Activated CD4-positive, alpha-beta T cell treated with anti-CD3 and anti-CD28 coated beads, Interleukin-2, amount 10 ng/mL, durations not matched to agents 7 days and 5 days (primary cell): ENCODE measurements around the gene GLMP. TPM values are rescaled to one million over a fixed set of nuclear protein-coding genes. Genes with fewer than 3 reads are reported as not detected.
A peak's percentile ranks its signal among the peaks of the same experiment; 100 is the strongest.

ENCODE experiments used
- CTCF ChIA-PET: fragments of 350-600 bp; sonication (Branson Sonifier 250); formaldehyde crosslinking; loops from one replicate; lab custom pipeline; 2021; ENCODE audit warnings: antibody characterized with exemption; lab: Charles Lee
- POLR2A ChIA-PET: fragments of 350-600 bp; sonication (Branson Sonifier 250); formaldehyde crosslinking; loops from one replicate; lab custom pipeline; 2021; ENCODE audit warnings: antibody characterized with exemption; lab: Charles Lee
- DNase-seq: peaks from one replicate; pipeline ENCODE4 v3.0.0-alpha.2; 2020
- H3K27ac Mint-ChIP-seq: one replicate; pipeline ENCODE4 v1.8.0; 2021; ENCODE audit warnings: mild to moderate bottlenecking, moderate library complexity, mixed read lengths
- H3K27me3 Mint-ChIP-seq: one replicate; pipeline ENCODE4 v1.8.0; 2021; ENCODE audit warnings: mixed read lengths
- H3K36me3 Mint-ChIP-seq: one replicate; pipeline ENCODE4 v1.8.0; 2021; ENCODE audit warnings: low read depth, mixed read lengths
- H3K4me1 Mint-ChIP-seq: one replicate; pipeline ENCODE4 v1.8.0; 2021; ENCODE audit warnings: mixed read lengths
- H3K4me3 Mint-ChIP-seq: one replicate; pipeline ENCODE4 v1.8.0; 2021; ENCODE audit warnings: mild to moderate bottlenecking, moderate library complexity, mixed read lengths
- H3K9me3 Mint-ChIP-seq: one replicate; pipeline ENCODE4 v1.8.0; 2021; ENCODE audit warnings: mixed read lengths
- total RNA-seq, 2 experiments: library from RNA; stranded (reverse); gene quantifications; one replicate each; pipeline ENCODE4 v1.2.3, GENCODE V29; 2021

The GLMP gene
- total RNA-seq, 2 experiments from 2014 or later = 33.2 to 33.6 TPM

- POLR2A ChIA-PET = no interaction called here
- Mint-ChIP-seq H3K27ac (no peak overlapping the region), H3K4me1 (no peaks in the 10 kb centered on the region), H3K36me3 (peaks cover 50% of the 10 kb centered on the region), H3K9me3 (no peaks in the 10 kb centered on the region), H3K4me3 (no peak overlapping the region), H3K27me3 (no peaks in the 10 kb centered on the region)
- CTCF ChIA-PET = interaction anchor here (0.8 kb wide), 1 partner anchor 8 kb away, joined by 3 read pairs; no protein-coding TSS in a partner anchor
- DNase-seq = no peak
Measured at GRCh38 chr1:156310962-156311361, 15.5 kb upstream of the GLMP start.

GRCh38 chr1:156308078-156308477 lies 12.6 kb upstream of the GLMP start:
- Mint-ChIP-seq H3K4me3 (no peak overlapping the region), H3K36me3 (peaks cover 37% of the 10 kb centered on the region), H3K27me3 (no peaks in the 10 kb centered on the region), H3K9me3 (no peaks in the 10 kb centered on the region), H3K27ac (no peak overlapping the region), H3K4me1 (peaks cover 1% of the 10 kb centered on the region)
- ChIA-PET POLR2A (no interaction called here), CTCF (interaction anchor here (1.2 to 1.3 kb wide), 2 partner anchors 25 to 211 kb away, joined by 3 to 4 read pairs; partner anchors contain the start of gene SMG5)
- DNase-seq = no peak

GRCh38 chr1:156305215-156305614 lies 9.7 kb upstream of the GLMP start:
- no peaks in the 10 kb centered on the region for H3K27me3 Mint-ChIP-seq
- H3K9me3 Mint-ChIP-seq = no peaks in the 10 kb centered on the region
- POLR2A ChIA-PET = interaction anchor here (0.7 kb wide), 1 partner anchor 190 kb away, joined by 3 read pairs; no protein-coding TSS in a partner anchor

GRCh38 chr1:156303241-156303640 lies 7.8 kb upstream of the GLMP start:
- Mint-ChIP-seq H3K9me3 (no peaks in the 10 kb centered on the region), H3K4me3 (no peak overlapping the region), H3K36me3 (peaks cover 10% of the 10 kb centered on the region), H3K27me3 (no peaks in the 10 kb centered on the region), H3K27ac (no peak overlapping the region), H3K4me1 (peaks cover 1% of the 10 kb centered on the region)
- ChIA-PET CTCF (interaction anchor here (0.7 to 1.6 kb wide), 3 partner anchors 16 to 41 kb away, joined by 3 to 4 read pairs (median 3); no protein-coding TSS in a partner anchor), POLR2A (no interaction called here)
- no peak for DNase-seq

More at GRCh38 chr1:156305215-156305614, 9.7 kb upstream of the GLMP start:
- peaks cover 19% of the 10 kb centered on the region for H3K36me3 Mint-ChIP-seq
- H3K27ac Mint-ChIP-seq = no peak overlapping the region
- no peak overlapping the region for H3K4me3 Mint-ChIP-seq
- CTCF ChIA-PET = interaction anchor here (0.6 to 1.3 kb wide), 2 partner anchors 20 to 374 kb away, joined by 3 read pairs; no protein-coding TSS in a partner anchor
- no peak for DNase-seq
- peaks cover 1% of the 10 kb centered on the region for H3K4me1 Mint-ChIP-seq

GRCh38 chr1:156298852-156299357 lies 3.4 kb upstream of the GLMP start, which contains the start of gene VHLL:
Gene VHLL (minus strand): TSS chr1:156299307. CDS start chr1:156299189, 118 bp downstream.
- CTCF ChIA-PET = interaction anchor here (0.6 to 4.0 kb wide), 3 partner anchors 13 to 157 kb away, joined by 3 to 11 read pairs (median 3); partner anchors contain the start of genes SMG5 and TMEM79

GRCh38 chr1:156293895-156294294 lies 1.6 kb downstream of the GLMP start:
- POLR2A ChIA-PET = no interaction called here
- peaks cover 20% of the 10 kb centered on the region for H3K4me1 Mint-ChIP-seq
- H3K27ac Mint-ChIP-seq = no peak overlapping the region
- H3K9me3 Mint-ChIP-seq = no peaks in the 10 kb centered on the region
- CTCF ChIA-PET = interaction anchor here (1.0 to 1.3 kb wide), 2 partner anchors 11 to 13 kb away, joined by 3 to 7 read pairs; partner anchors contain the start of genes SMG5 and TMEM79
- peaks cover 9% of the 10 kb centered on the region for H3K36me3 Mint-ChIP-seq
- H3K27me3 Mint-ChIP-seq = no peaks in the 10 kb centered on the region
- DNase-seq = no peak
- peak overlapping the region; percentile 13 for H3K4me3 Mint-ChIP-seq

More at GRCh38 chr1:156298852-156299357, 3.4 kb upstream of the GLMP start, which contains the start of gene VHLL:
- no peaks in the 10 kb centered on the region for H3K27me3 Mint-ChIP-seq
- POLR2A ChIA-PET = no interaction called here
- peaks cover 19% of the 10 kb centered on the region for H3K4me1 Mint-ChIP-seq
- H3K27ac Mint-ChIP-seq = peak within 1 kb of the TSS; percentile 31
- no peak for DNase-seq
- H3K9me3 Mint-ChIP-seq = no peaks in the 10 kb centered on the region
- no peak within 1 kb of the TSS for H3K4me3 Mint-ChIP-seq
- no peaks in the 10 kb centered on the region for H3K36me3 Mint-ChIP-seq

GRCh38 chr1:156293098-156293434 lies 2.4 kb downstream of the GLMP start:
- H3K27me3 Mint-ChIP-seq = no peaks in the 10 kb centered on the region
- no peaks in the 10 kb centered on the region for H3K9me3 Mint-ChIP-seq
- H3K27ac Mint-ChIP-seq = no peak overlapping the region
- peaks cover 20% of the 10 kb centered on the region for H3K4me1 Mint-ChIP-seq
- ChIA-PET CTCF (interaction anchor here (1.3 kb wide), 1 partner anchor 10 kb away, joined by 7 read pairs; the partner anchor contains the start of genes SMG5 and TMEM79), POLR2A (no interaction called here)
- no peak for DNase-seq
- no peak overlapping the region for H3K4me3 Mint-ChIP-seq
- H3K36me3 Mint-ChIP-seq = peaks cover 11% of the 10 kb centered on the region

GRCh38 chr1:156291226-156292061 lies 4.0 kb downstream of the GLMP start:
- Mint-ChIP-seq H3K9me3 (no peaks in the 10 kb centered on the region), H3K4me3 (no peak overlapping the region), H3K27me3 (no peaks in the 10 kb centered on the region), H3K4me1 (peaks cover 20% of the 10 kb centered on the region), H3K27ac (peak overlapping the region; percentile 25), H3K36me3 (peaks cover 11% of the 10 kb centered on the region)
- CTCF ChIA-PET = interaction anchor here (1.6 kb wide), 1 partner anchor 8 kb away, joined by 6 read pairs; the partner anchor contains the start of gene SMG5
- POLR2A ChIA-PET = no interaction called here
- DNase-seq = peak; percentile 18

- CTCF ChIA-PET = no interaction called here
- no peaks in the 10 kb centered on the region for H3K9me3 Mint-ChIP-seq
- H3K4me3 Mint-ChIP-seq = no peak overlapping the region
- no peaks in the 10 kb centered on the region for H3K27me3 Mint-ChIP-seq
- POLR2A ChIA-PET = no interaction called here
- DNase-seq = no peak
- H3K4me1 Mint-ChIP-seq = peaks cover 11% of the 10 kb centered on the region
- H3K36me3 Mint-ChIP-seq = peaks cover 16% of the 10 kb centered on the region
- H3K27ac Mint-ChIP-seq = no peak overlapping the region
Measured at GRCh38 chr1:156289857-156290256, 5.6 kb downstream of the GLMP start.

GRCh38 chr1:156286061-156286460 lies 9.4 kb downstream of the GLMP start:
- H3K9me3 Mint-ChIP-seq = no peaks in the 10 kb centered on the region
- POLR2A ChIA-PET = no interaction called here
- no peak overlapping the region for H3K27ac Mint-ChIP-seq
- DNase-seq = no peak
- H3K36me3 Mint-ChIP-seq = peaks cover 16% of the 10 kb centered on the region
- H3K27me3 Mint-ChIP-seq = no peaks in the 10 kb centered on the region
- CTCF ChIA-PET = interaction anchor here (0.5 to 1.9 kb wide), 2 partner anchors 33 to 328 kb away, joined by 3 to 6 read pairs; no protein-coding TSS in a partner anchor
- peaks cover 27% of the 10 kb centered on the region for H3K4me1 Mint-ChIP-seq
- H3K4me3 Mint-ChIP-seq = no peak overlapping the region

GRCh38 chr1:156285437-156285836 lies 10.0 kb downstream of the GLMP start:
- H3K36me3 Mint-ChIP-seq = peaks cover 16% of the 10 kb centered on the region
- ChIA-PET CTCF (interaction anchor here (0.8 to 3.2 kb wide), 2 partner anchors 14 to 20 kb away, joined by 3 to 11 read pairs; partner anchors contain the start of gene VHLL), POLR2A (no interaction called here)
- peaks cover 33% of the 10 kb centered on the region for H3K4me1 Mint-ChIP-seq
- H3K4me3 Mint-ChIP-seq = no peak overlapping the region
- no peaks in the 10 kb centered on the region for H3K27me3 Mint-ChIP-seq
- no peak for DNase-seq
- H3K9me3 Mint-ChIP-seq = no peaks in the 10 kb centered on the region
- no peak overlapping the region for H3K27ac Mint-ChIP-seq

GRCh38 chr1:156284757-156285156 lies 10.7 kb downstream of the GLMP start:
- Mint-ChIP-seq H3K36me3 (peaks cover 16% of the 10 kb centered on the region), H3K27ac (no peak overlapping the region), H3K4me3 (peak overlapping the region; percentile 25), H3K4me1 (peaks cover 38% of the 10 kb centered on the region), H3K27me3 (no peaks in the 10 kb centered on the region), H3K9me3 (no peaks in the 10 kb centered on the region)
- POLR2A ChIA-PET = no interaction called here
- DNase-seq = no peak
- CTCF ChIA-PET = interaction anchor here (0.8 to 5.3 kb wide), 4 partner anchors 13 to 158 kb away, joined by 3 to 21 read pairs (median 8); partner anchors contain the start of gene VHLL
